T-helper 22 cell (primary cell): ENCODE results near the gene FOSB.

Experiments used
- DNase-seq: peaks from one replicate; pipeline ENCODE4 v3.0.0-alpha.2; 2020; ENCODE audit warnings: low read depth

Gene FOSB

DNA sequence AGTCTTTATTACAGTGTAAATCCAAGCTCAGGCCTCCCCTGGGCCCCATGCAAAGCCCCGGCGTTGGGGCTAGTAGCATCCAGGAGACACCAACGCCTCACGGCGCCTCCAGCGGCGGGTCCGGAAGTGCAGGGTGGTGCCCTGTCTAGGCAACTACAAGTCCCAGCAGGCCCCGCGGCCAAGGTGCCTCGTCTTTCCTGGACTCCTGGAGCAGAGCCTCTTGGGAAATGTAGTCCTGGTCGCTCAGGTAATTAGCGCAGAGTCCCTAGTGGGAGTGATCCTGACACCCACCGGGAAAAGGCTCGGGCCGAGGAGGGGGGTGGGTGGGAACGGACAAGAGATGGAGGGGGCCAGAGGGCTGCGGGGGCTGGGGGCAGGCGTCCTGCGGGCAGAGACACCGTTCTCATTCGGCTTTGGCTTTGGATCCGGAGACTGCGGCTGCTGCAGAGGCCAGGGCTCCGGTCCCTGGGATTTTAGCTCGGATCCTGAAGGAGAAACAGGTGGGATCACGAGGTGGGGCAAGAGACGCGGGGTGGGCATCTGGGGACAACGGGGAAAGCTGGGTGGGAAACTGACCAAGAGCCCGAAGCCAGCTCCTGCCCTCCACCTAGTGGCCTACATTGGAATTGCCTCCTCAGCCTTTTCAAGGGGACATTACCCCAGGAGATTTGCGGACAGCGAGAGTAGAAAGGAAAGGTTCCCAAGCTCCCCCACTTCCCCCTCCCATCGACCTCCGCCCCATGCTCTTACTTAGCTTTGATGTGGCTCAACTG, 17.7 kb downstream of the FOSB start:
- DNase-seq: peak; percentile 90

DNA sequence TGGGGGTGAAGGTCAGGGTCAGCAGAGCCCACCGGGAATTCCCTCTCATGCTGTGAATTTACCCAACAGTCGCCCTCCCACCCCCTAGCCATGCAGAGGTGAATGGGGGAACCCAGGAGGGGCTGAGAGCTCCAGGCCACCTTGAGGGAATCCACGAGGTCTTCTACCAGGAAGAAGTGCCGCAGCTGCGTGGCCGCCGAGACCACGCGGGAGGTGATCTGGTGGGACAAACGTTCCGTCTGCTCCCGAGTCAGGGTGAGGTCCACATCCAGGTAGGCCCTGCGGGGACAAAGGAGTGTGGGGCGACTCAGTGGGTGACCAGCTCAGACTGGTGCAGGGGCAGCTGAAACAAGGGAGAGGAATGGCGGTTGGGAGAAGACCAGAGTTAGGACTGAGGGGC, 20.9 kb downstream of the FOSB start:
- DNase-seq: no peak

DNA sequence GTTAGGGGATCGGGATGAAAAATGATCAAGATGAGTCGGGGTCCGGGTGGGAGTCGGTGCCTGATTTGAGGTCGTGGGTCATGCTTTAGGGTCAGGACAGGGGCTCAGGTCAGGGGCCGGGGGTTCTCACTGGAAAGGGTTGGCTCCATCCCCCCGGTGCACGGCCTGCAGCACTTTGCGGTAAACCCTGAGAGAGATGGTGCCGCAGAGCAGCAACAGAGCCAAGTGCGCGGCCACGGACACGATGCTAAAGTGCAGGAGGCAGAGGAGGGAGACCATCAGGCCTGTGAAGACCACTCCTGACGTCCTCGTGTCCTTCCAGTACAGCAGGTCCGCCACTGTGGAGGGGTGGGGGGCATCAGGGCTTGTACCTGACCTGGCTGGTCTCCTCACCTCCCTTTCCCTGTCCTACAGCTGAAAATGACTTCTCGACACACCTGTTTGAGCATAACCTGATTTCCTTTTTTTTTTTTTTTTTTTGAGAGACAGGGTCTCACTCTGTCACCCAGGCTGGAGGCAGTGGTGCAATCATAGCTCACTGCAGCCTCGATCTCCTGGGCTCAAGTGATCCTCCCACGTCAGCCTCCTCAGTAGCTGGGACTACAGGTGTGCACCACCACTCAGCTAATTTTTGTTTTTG, 21.5 kb downstream of the FOSB start:
- DNase-seq: no peak

DNA sequence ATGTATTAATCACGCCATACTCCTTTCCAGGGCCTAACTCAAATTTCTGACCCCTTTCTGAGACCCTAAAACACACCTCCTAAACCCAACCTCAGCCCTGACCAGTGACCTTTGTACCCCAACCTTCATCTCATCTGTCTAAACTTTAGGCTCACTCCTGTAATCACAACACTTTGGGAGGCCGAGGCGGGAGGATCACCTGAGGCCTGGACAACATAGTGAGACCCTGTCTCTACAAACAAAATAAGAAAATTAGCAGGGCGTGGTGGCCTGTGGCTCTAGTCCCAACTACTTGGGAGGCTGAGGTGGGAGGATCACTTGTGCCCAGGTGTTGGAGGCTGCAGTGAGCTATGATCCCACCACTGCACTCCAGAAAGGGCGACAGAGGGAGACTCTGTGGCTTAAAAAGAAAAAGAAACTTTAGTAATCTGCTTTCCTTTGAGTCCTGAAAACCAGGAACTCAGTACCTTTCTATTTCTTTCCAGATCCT, 24.4 kb downstream of the FOSB start:
- no peak for DNase-seq

DNA sequence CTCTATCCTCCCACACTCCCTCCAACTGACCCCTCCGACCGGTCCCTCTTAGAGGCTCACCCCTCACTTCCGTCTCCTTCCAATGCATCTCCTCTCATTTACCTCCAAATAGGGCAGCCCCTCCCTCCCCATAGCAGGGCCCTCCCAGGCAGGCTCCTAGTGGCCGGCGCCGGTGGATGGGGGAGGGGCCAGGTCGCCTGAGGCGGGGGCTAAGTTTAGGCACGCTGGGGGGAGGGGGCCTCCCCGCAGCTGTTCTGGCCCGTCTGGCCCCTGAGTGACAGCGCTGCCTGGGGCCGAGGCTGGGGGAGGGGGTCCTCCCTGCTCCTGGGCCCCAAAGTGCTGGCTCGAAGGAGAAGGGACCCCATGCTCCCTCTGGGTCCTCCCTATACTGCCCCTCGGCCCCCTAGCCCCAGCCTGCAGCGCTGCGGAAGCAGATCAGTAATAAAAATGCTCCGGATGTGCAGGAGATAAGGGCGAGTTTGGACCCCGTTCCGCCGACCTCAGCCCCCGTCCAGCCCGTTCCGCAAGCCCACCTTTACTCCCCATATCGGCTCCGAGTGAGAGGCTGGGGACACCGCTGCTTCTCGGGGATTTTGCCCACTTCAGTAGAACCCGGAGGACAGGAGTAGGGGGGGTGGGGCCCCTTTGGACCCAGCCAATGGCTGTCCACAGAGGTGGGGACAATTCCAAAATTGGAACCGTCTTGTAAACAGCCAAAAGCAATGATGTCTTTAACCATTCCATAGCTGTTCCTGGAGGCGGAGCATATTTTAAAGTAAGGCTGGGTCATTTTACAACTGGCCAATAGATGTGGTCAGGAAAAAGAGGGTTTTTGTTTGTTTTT, 25.1 kb downstream of the FOSB start:
- no peak for DNase-seq

DNA sequence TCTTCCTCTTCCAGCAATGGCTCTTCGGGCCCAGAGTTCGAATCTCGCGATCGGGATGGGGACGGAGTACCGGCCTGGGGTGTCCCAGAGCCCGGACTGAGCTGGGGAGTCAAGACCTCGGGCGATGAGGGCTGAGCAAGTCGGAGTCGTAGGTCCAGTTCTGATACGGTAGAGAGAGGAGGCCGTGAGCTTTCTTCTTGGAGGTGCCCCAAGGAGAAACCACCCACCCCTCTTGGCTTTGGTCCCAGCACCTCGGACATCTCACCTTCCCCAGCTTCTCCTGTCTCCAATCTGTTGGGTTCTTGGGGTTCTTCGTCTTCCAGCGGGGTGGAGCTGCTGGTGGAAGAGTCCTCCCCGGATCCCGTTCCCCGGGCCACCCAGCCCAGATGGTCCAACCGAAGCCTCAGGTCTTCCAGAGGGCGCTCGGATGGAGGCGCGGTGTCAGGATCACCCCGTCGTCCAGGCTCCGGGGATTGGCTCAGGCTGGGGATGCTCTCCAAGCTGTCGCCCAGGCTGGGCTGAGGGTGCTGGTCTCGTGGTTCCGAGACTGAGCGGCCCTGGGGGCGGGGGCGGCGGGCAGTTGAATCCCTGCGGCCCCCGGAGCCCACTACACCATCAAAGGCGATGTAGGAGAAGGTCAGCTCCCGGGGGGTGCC, 26.6 kb downstream of the FOSB start:
- DNase-seq: no peak

DNA sequence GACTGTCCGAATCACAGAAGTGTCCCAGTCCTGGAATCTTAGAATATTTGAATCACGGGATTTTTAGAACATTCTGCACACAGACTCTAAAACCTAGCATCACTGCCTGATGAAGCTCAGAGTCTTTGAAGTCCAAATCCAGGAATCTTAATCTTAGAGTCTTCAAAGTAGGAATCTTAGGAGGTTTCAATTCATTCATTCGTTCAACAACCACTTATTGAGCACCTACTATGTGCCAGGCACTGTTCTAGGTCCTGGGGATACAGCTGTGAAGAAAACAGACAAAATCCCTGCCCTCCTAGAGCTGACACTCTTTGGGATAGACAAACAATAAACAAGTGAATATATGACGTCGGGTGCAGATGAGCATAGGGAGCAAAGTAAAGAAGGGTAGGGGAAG, 27.4 kb downstream of the FOSB start:
- DNase-seq: no peak

DNA sequence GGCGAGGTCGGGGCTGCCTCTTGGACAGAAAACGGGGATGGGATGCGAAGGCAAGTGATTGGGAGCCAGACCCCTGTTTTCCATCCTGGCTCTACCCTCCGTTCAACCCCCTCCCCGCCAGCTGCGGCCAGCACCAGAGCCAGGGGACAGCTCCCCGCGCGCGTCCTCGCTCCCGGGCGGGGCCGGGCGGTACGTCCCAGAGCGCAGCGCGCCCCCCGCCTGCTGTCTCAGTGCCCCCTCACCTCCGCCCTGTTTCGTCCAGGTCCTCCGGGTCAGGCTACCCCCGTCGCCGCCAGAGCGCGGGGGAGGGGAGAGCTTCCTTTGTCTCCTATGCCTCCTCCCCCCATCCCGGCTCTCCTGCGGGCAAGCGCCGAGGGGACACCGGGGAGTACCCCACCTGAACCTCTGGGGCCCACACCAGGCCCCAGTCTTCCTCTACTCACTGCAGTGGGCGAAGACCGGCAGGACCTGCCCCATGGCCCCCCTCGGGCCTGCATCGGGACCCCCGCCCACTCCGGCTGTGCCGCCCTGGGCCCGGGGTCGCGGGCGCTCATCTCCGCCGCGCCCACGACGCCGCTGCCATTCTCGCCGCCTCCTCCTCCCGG, 28.7 kb downstream of the FOSB start:
- no peak for DNase-seq

DNA sequence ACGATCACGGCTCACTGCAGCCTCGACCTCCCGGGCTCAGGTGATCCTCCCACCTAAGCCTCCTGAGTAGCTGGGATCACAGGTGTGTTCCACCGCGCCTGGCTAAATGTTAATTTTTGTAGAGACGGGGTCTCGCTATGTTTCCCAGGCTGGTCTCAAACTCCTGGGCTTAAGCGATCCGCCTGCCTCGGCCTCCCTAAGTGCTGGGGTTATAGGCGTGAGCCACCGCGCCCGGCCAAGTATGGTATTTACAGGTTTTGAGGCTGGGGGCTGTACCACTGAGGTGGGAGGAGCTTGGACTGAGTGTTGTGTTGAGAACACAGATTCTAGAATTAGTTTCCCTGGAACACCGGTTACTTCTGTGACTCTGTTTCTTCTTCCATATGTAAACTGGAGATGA, 30.0 kb downstream of the FOSB start:
- no peak for DNase-seq

DNA sequence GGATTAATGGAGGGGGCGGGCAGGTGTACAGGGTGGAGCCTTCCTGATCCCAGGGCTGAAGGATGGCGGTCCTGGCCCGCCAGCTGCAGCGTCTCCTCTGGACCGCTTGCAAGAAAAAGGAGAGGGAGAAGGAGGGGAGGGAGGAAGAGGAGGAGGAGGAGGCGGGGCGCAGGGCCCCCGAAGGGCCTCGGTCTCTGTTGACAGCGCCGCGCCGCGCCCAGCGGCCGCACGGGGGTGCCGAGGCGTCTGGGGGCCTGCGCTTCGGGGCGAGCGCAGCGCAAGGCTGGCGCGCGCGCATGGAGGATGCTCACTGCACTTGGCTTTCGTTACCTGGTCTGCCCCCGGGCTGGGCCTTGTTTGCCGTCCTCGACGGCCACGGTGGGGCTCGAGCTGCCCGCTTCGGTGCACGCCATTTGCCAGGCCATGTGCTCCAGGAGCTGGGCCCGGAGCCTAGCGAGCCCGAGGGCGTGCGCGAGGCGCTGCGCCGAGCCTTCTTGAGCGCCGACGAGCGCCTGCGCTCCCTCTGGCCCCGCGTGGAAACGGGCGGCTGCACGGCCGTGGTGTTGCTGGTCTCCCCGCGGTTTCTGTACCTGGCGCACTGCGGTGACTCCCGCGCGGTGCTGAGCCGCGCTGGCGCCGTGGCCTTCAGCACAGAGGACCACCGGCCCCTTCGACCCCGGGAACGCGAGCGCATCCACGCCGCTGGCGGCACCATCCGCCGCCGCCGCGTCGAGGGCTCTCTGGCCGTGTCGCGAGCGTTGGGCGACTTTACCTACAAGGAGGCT, 30.8 kb downstream of the FOSB start, which contains the start of gene PPM1N:
Gene PPM1N (plus strand): TSS at position 33 of the 785 bp plus-strand sequence. CDS start 30 bp downstream, at position 63.
- DNase-seq: peak; percentile 42

DNA sequence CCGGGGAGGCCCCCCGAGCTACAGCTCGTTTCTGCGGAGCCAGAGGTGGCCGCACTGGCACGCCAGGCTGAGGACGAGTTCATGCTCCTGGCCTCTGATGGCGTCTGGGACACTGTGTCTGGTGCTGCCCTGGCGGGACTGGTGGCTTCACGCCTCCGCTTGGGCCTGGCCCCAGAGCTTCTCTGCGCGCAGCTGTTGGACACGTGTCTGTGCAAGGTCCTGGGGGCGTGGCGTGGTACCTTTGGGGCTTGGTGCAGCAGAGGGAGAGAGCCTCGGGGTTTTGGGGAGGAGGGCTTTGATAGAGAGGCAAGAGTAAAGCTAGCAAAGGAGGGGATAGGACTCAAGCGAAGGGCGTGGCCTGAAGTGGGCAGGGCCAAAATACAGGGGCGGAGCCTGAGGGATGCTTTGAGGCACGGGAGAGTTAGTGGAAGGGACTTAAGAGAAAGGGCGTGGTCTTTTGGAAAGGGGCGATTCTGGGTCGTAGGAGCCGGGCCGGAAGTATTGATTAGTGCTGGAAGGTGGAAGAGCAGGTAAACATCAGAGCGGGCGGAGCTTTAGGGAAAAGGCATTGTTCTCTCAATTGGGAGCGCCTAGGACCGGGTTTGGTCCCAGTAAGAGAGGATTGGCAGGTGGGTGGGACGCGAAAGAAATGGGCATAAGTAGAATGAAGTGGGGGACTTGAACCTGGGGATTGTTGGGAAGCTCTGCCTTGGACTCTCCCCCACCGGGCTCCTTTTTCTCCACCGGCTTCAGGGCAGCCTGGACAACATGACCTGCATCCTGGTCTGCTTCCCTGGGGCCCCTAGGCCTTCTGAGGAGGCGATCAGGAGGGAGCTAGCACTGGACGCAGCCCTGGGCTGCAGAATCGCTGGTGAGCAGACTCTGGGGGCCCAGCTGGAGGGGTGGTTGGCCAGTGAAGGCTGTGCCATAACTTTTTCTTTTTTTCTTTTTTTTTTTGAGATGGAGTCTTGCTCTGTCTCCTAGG, 31.7 kb downstream of the FOSB start:
- peak; percentile 48 for DNase-seq

DNA sequence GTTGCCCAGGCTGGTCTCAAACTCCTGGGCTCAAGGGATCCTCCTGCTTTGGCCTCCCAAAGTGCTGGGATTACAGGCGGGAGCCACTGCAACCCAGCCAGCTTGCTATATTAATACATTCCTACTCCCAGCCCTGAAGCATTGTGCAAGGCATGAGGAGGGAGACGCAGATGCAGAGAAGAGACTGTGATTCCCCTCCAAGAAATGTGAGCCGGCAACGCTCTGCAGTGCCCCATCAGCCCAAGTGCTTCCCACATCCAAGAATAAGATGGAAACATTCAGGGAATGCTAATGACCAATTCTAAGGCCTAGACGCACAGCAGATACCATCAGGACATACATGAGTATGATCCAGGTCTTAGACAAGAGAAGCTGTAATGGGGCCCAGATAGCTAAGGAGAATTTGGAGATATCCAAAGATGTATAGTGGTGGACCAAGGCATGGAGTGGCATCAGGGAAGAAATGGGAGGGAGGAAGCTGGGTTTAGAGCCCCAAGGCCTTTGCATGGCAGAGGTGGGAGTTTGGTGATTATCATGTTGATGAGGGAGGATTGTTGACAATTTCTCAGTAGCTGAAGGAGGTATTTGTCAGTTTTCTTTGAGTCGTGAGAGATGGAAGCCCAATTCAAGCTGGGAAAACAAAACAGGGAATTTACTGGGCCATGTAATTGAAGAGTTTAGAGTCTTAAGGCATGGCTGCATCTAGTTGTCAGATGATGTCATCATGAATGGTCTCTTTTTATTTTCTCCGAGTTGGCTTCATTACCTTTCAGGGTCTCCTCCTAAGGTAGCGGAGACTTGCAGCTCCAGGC, 33.3 kb downstream of the FOSB start:
- no peak for DNase-seq

DNA sequence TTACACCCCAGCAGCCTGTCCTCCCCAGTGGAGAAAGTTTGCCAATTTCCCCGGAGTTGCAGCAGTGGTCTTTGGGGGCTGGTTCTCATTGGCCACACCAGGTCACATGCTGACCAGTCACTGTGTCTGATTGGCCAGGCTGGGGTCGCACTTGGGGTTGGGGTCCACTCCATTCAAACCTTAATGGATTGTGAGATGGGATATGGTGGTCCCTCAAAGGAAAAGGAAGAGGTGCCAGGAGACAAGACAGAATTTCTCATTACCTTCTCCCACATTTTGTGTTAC, 33.9 kb downstream of the FOSB start:
- no peak for DNase-seq

DNA sequence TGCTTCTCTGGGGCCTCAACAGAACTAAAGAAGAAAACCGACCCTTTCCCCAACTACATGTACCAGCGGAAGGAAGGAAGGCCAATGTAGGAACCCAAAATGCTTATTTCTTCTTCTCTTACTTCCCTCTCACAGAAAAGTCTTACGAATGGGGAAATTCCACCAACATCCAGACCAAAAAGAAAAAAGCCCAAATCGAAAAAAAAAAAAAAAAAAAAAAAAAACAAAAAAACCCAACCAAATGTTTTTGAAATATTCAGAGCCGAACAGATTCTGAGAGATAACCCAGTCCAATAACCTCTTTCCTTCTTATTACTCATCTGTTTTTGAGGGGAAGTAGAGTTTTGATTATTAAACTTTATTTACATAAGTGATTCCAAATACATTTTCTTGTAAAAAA, 34.3 kb downstream of the FOSB start:
- DNase-seq: no peak

DNA sequence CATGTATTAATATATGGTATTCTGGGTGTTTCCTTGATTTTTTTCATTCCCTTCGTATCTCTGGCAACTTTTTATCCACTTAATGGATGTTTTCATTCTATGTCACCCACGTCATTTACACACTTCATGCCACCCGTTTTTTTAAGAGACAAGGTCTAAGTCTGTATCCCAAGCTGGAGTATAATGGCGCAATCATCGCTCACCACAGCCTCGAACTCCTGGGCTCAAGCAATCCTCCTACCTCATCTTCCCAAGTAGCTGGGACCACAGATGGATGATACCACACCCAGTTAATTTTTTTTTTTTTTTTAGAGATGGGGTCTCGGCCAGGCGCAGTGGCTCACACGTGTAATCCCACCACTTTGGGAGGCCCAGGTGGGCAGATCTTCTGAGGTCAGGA, 36.1 kb downstream of the FOSB start:
- DNase-seq: no peak

DNA sequence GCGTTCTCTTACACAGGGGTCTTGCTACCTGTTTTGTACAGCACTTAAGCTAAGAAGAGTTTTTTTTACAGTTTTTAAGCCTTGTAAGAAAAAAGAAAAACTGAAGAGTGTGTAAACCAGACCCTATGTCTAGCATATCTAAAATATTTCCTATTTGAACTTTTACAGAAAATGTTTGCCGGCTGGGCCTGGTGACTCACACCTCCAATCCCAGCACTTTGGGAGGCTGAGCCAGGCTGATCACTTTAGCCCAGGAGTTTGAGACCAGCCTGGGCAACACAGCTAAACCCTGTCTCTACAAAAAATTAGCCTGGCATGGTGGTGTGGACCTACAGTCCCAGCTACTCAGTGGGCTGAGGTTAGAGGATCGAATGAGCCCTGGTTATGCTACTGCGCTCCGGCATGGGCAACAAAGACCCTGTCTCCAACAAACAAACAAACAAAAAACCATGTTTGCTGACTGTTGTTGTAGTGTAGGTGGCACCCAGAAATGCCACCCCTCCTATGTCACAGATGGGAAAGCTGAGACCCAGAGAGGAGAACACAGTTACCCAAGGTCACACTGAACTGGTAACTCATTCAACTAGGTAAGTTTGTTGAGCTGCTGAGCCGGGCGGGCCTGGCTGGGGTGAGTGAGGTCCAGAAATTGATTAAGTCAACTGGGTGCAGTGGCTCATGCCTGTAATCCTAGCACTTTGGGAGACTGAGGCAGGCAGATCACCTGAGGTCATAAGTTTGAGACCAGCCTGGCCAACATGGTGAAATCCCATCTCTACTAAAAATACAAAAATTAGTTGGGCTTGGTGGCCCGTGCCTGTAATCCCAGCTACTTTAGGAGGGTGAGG, 37.6 kb downstream of the FOSB start:
- DNase-seq: no peak

DNA sequence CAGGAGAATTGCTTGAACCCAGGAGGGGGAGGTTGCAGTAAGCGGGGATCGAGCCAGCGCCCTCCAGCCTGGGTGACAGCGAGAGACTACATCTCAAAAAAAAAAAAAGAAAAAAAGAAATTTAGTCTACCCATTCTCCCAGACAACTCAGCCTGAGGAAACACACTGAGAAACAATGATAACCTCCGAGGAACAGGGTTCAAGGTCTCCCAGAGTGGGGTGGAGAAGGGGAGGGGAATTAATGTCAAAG, 38.1 kb downstream of the FOSB start:
- DNase-seq: no peak

DNA sequence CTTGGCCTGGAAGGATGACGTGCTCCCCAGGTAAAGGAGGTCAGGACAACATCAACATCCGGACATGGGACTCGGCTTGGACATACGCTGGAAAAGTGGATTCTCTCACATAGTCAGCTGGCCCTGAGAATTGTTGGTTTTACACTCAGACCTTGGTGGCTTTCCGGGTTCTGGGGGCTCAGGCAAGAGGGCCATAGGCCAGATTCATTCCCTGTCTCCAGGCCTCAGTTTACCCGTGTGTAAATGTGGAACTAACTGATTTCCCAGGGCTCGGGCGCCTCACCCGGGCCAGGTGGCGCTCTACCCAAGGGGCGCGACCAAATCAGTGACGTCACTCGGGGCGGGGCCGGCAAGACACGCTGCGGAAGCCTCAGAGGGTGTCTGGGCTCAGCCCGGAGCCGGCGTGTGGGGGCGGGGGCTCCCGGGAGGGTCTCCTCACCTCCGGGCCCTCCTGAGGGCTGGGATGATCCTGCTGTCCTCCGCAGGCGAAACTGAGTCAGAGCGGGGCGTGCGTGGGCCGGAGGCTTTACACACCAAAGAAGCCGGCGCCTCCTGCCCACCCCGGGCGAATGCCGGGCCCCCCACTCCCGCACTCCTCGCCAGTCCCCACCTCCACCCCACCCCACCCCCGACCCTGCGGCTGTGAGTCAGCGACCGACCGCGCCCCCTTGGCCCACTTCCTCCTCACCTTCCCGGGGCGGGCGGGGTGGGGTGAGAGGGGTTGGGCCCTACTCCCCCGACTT, 38.6 kb downstream of the FOSB start:
- peak; percentile 92 for DNase-seq
